Nephron (organoid): ENCODE data around the gene SCYGR2.
"Not testable (repeated sequence)": the region's sequence is repeated elsewhere in the genome, so short reads cannot be mapped to it uniquely, and the experiment has no call there.

Source experiments
- H3K27ac Mint-ChIP-seq, 3 experiments: 2 replicates each; pipeline ENCODE4 v1.8.0; 2020; ENCODE audit warnings: mixed read lengths in 3 of 3, mild to moderate bottlenecking in 2 of 3, moderate library complexity in 1 of 3
- H3K27me3 Mint-ChIP-seq: 2 replicates; pipeline ENCODE4 v1.8.0; 2021; ENCODE audit warnings: low read depth, mild to moderate bottlenecking, moderate library complexity, mixed read lengths
- H3K36me3 Mint-ChIP-seq: 2 replicates; pipeline ENCODE4 v1.8.0; 2020; ENCODE audit warnings: low read depth, mixed read lengths
- H3K4me1 Mint-ChIP-seq: 2 replicates; pipeline ENCODE4 v1.8.0; 2020; ENCODE audit warnings: mixed read lengths
- H3K4me3 Mint-ChIP-seq, 3 experiments: 2 replicates each; pipeline ENCODE4 v1.8.0; 2020; ENCODE audit warnings: mild to moderate bottlenecking in 3 of 3, mixed read lengths in 3 of 3, moderate library complexity in 2 of 3
- H3K9me3 Mint-ChIP-seq: 2 replicates; pipeline ENCODE4 v1.8.0; 2020; ENCODE audit warnings: mixed read lengths
- CTCF ChIP-seq, 3 experiments: fragments of 200-600 bp; sonication (generic); IDR thresholded peaks; one replicate each; pipeline ENCODE4 v1.5.0; 2021; ENCODE audit warnings: antibody characterized with exemption in 3 of 3; ENCODE audit not compliant: unreplicated experiment in 3 of 3

Gene SCYGR2, protein sequence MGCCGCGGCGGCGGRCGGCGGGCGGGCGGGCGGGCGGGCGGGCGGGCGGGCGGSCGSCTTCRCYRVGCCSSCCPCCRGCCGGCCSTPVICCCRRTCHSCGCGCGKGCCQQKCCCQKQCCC

GRCh38 chr2:227598835-227599503, at the start of gene SCYGR2:
SCYGR2 (plus strand) TSS chr2:227598893; CDS start chr2:227598893, 0 bp downstream.
- H3K4me1 Mint-ChIP-seq, H3K9me3 Mint-ChIP-seq, H3K36me3 Mint-ChIP-seq, H3K4me3 Mint-ChIP-seq, H3K27me3 Mint-ChIP-seq: not testable (repeated sequence)
- peak within 1 kb of the TSS in 1 of 3 experiments; percentile 13 for H3K27ac Mint-ChIP-seq

- no peak overlapping the region for H3K27ac Mint-ChIP-seq
- H3K4me1 Mint-ChIP-seq = peaks cover 6% of the 10 kb centered on the region
- H3K4me3 Mint-ChIP-seq = no peak overlapping the region
- no peak for TF ChIP-seq CTCF (IDR thresholded peaks at IDR 0.05; ENCODE audit: unreplicated experiment in 3 of 3)
- no peaks in the 10 kb centered on the region for H3K9me3 Mint-ChIP-seq
- H3K36me3 Mint-ChIP-seq = peaks cover 55% of the 10 kb centered on the region
- no peaks in the 10 kb centered on the region for H3K27me3 Mint-ChIP-seq
These were observed 46.9 kb upstream of the SCYGR2 start for GRCh38 chr2:227551836-227552235.

DNA sequence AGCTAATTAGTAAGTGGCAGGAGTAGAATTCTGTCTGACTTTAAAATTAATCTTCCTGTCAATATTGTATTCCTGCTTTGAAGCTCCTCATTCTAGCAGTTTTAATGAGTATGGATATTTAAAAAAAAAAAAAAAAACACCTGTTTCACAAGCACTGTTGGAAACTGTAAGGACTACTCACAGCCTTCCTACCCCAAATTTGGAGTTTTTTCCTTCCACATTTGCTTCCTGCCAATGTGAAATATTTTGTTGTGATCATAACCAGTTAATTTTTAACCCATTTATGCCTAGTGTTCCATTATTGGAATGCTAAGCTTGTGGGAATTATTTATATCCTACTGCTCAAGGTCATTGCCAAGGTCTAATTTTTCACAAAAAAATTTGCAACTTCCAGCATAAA, 36.1 kb upstream of the SCYGR2 start:
- Mint-ChIP-seq H3K9me3 (no peaks in the 10 kb centered on the region), H3K4me3 (no peak overlapping the region), H3K27ac (no peak overlapping the region), H3K36me3 (no peaks in the 10 kb centered on the region), H3K27me3 (no peaks in the 10 kb centered on the region), H3K4me1 (no peaks in the 10 kb centered on the region)
- no peak for TF ChIP-seq CTCF (IDR thresholded peaks at IDR 0.05; ENCODE audit: unreplicated experiment in 3 of 3)

GRCh38 chr2:227565080-227565479, 33.6 kb upstream of the SCYGR2 start:
- Mint-ChIP-seq H3K4me3 (no peak overlapping the region), H3K4me1 (no peaks in the 10 kb centered on the region), H3K27me3 (no peaks in the 10 kb centered on the region), H3K27ac (no peak overlapping the region), H3K9me3 (no peaks in the 10 kb centered on the region), H3K36me3 (no peaks in the 10 kb centered on the region)
- TF ChIP-seq CTCF (IDR thresholded peaks at IDR 0.05; ENCODE audit: unreplicated experiment in 3 of 3) = no peak

DNA sequence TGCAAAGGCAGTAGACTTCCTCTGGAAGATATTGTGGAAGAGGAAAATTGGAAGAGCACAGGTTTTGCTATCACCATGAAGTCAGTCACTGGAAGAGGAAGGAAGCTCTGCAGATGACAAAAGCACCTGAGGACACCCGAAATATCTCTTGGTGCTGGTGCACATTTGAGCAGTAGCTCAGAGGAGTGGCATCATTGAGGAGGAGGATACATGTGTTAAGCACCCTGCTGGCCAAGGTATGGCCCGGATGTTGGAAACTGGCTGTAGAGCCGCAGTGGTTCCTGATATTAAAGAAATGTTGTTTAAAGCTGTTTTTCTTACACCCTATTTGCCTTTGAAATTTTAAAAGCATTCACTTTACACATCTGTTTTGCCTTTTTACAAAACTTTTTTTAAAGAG, 32.7 kb upstream of the SCYGR2 start:
- no peaks in the 10 kb centered on the region for H3K27me3 Mint-ChIP-seq
- H3K4me3 Mint-ChIP-seq = no peak overlapping the region
- no peaks in the 10 kb centered on the region for H3K36me3 Mint-ChIP-seq
- H3K9me3 Mint-ChIP-seq = no peaks in the 10 kb centered on the region
- no peaks in the 10 kb centered on the region for H3K4me1 Mint-ChIP-seq
- H3K27ac Mint-ChIP-seq = no peak overlapping the region
- TF ChIP-seq CTCF (IDR thresholded peaks at IDR 0.05; ENCODE audit: unreplicated experiment in 3 of 3) = no peak

DNA sequence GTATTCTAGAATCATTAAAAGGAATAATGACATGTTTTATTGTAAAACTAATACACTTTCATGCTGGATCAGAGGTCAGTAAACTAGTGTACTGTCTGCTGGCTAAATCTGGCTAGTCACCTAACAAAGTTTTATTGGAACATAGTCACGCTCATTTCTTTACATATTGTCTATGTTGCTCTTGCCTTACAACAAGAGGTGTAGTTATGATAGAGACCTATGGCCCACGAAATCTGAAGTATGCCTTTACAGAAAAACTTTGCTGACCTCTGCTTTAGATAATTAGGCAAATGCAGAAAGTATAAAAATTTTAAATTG, 29.9 kb upstream of the SCYGR2 start:
- H3K4me1 Mint-ChIP-seq = no peaks in the 10 kb centered on the region
- no peak for TF ChIP-seq CTCF (IDR thresholded peaks at IDR 0.05; ENCODE audit: unreplicated experiment in 3 of 3)
- H3K27ac Mint-ChIP-seq = no peak overlapping the region
- no peak overlapping the region for H3K4me3 Mint-ChIP-seq
- no peaks in the 10 kb centered on the region for H3K27me3 Mint-ChIP-seq
- no peaks in the 10 kb centered on the region for H3K9me3 Mint-ChIP-seq
- H3K36me3 Mint-ChIP-seq = no peaks in the 10 kb centered on the region
